Gastrocnemius medialis (tissue), 4 donors: ENCODE measurements around the gene RARA. TPM values are rescaled to one million over a fixed set of nuclear protein-coding genes. Genes with fewer than 3 reads are reported as not detected.

ENCODE experiments used
- ATAC-seq, 2 donors: fragments of 150-250 bp; one replicate each; pipeline ENCODE4 v1.9.1; 2016
- DNase-seq, 2 donors: peaks; one replicate each; pipeline ENCODE4 v3.0.0-alpha.2; 2019
- H3K27ac ChIP-seq, 4 donors: fragments of 200-600 bp; sonication (generic); 1 replicate in 1 of 4; 2 replicates in 3 of 4; pipeline ENCODE4 v1.5.1; 2016 to 2018; ENCODE audit warnings: mild to moderate bottlenecking in 2 of 4, moderate library complexity in 1 of 4
- H3K27me3 ChIP-seq, 3 donors: fragments of 200-600 bp; sonication (generic) in 2 of 3; 1 replicate in 1 of 3; 2 replicates in 2 of 3; pipeline versions ENCODE4 v1.5.1 to v1.6.0; 2016 to 2019; ENCODE audit warnings: mild to moderate bottlenecking in 1 of 3, moderate library complexity in 1 of 3
- H3K36me3 ChIP-seq, 2 donors: fragments of 200-600 bp; sonication (generic) in 1 of 2; one replicate each; pipeline ENCODE4 v1.5.1; 2017 to 2018
- H3K4me1 ChIP-seq, 2 donors: fragments of 200-600 bp; sonication (generic) in 1 of 2; one replicate each; pipeline ENCODE4 v1.5.1; 2016 to 2017; ENCODE audit warnings: mild to moderate bottlenecking in 2 of 2
- H3K4me3 ChIP-seq, 4 donors: fragments of 200-600 bp; sonication (generic) in 3 of 4; 1 replicate in 1 of 4; 2 replicates in 3 of 4; pipeline ENCODE4 v1.5.1; 2016 to 2019; ENCODE audit warnings: mild to moderate bottlenecking in 2 of 4
- H3K9me3 ChIP-seq, 3 donors: fragments of 200-600 bp; sonication (generic) in 2 of 3; 1 replicate in 1 of 3; 2 replicates in 2 of 3; pipeline ENCODE4 v1.5.1; 2016 to 2019
- POLR2A ChIP-seq, 2 donors: fragments of 450-650 bp; IDR thresholded peaks; one replicate each; pipeline ENCODE4 v1.6.1; 2017; ENCODE audit warnings: antibody characterized with exemption in 2 of 2, mild to moderate bottlenecking in 2 of 2, moderate library complexity in 2 of 2
- in situ Hi-C, 4 donors: fragments of 200-750 bp; cut with MboI; loops; one replicate each; pipeline versions ENCODE4 v1.15.0 to v1.8.0; 2017; ENCODE audit warnings: low sequenced_read_pairs in 4 of 4
- intact Hi-C: fragments of 100-400 bp; cut with DNase I; formaldehyde crosslinking; loops from one replicate; pipeline ENCODE4 v1.15.1; 2023; ENCODE audit warnings: low total_unique reads
- total RNA-seq, 4 donors: library from RNA; depleted of rRNA; stranded (reverse); fragments of >200 nt; gene quantifications; one replicate each; pipeline versions ENCODE4 v1.1.0 to v1.2.3, GENCODE V29; 2016
- TF ChIP-seq, protein P1 (sequence below), 5 experiments: fragments of 450-650 bp in 3 of 5; fragments of 200-600 bp in 2 of 5; sonication (generic) in 2 of 5; IDR thresholded peaks in 4 of 5; conservative IDR thresholded peaks in 1 of 5; 1 replicate in 4 of 5; 2 replicates in 1 of 5; pipeline ENCODE4 v1.5.1; 2016 to 2019; ENCODE audit warnings: antibody characterized with exemption in 5 of 5, mild to moderate bottlenecking in 3 of 5, moderate library complexity in 3 of 5

RARA gene
- total RNA-seq, 4 donors from 2014 or later: 20.3 to 67.0 (median 48.4) TPM

GRCh38 chr17:40313668-40314583 lies 4.9 kb downstream of the RARA start:
- Histone ChIP-seq H3K36me3 (no peaks in the 10 kb centered on the region), H3K27ac (peak overlapping the region; percentile 95 to 100 (median 98)), H3K27me3 (no peaks in the 10 kb centered on the region), H3K4me3 (no peak overlapping the region), H3K4me1 (peaks cover 85 to 89% of the 10 kb centered on the region in 2 donors), H3K9me3 (no peaks in the 10 kb centered on the region)
- ATAC-seq (no peak), DNase-seq (peak in 1 of 2 donors; percentile 68)
- intact Hi-C loops: loop anchor here (10.0 kb wide), 1 partner anchor 299 kb away; the partner anchor contains the start of gene CSF3
- in situ Hi-C loops: no loop called here
- TF ChIP-seq, protein P1, sequence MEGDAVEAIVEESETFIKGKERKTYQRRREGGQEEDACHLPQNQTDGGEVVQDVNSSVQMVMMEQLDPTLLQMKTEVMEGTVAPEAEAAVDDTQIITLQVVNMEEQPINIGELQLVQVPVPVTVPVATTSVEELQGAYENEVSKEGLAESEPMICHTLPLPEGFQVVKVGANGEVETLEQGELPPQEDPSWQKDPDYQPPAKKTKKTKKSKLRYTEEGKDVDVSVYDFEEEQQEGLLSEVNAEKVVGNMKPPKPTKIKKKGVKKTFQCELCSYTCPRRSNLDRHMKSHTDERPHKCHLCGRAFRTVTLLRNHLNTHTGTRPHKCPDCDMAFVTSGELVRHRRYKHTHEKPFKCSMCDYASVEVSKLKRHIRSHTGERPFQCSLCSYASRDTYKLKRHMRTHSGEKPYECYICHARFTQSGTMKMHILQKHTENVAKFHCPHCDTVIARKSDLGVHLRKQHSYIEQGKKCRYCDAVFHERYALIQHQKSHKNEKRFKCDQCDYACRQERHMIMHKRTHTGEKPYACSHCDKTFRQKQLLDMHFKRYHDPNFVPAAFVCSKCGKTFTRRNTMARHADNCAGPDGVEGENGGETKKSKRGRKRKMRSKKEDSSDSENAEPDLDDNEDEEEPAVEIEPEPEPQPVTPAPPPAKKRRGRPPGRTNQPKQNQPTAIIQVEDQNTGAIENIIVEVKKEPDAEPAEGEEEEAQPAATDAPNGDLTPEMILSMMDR (IDR thresholded peaks at IDR 0.05 in 4 of 5, conservative IDR thresholded peaks at IDR 0.05 in 1 of 5): no peak
- no peak for TF ChIP-seq POLR2A (IDR thresholded peaks at IDR 0.05)

GRCh38 chr17:40314584-40314956 lies 5.6 kb downstream of the RARA start:
- intact Hi-C loops (loop anchor here (10.0 kb wide), 1 partner anchor 300 kb away; the partner anchor contains the start of gene CSF3), in situ Hi-C loops (no loop called here)
- Histone ChIP-seq H3K4me3 (no peak overlapping the region), H3K36me3 (no peaks in the 10 kb centered on the region), H3K27ac (peak overlapping the region; percentile 95 to 100 (median 98)), H3K4me1 (peaks cover 80 to 89% of the 10 kb centered on the region in 2 donors), H3K9me3 (no peaks in the 10 kb centered on the region), H3K27me3 (no peaks in the 10 kb centered on the region)
- peak; percentile 95 to 99 for DNase-seq
- peak; percentile 40 to 46 for ATAC-seq
- TF ChIP-seq, protein P1 (IDR thresholded peaks at IDR 0.05 in 4 of 5, conservative IDR thresholded peaks at IDR 0.05 in 1 of 5): peak in 2 of 5 experiments; percentile 26 to 33
- peak; percentile 44 to 52 for TF ChIP-seq POLR2A (IDR thresholded peaks at IDR 0.05)

DNA sequence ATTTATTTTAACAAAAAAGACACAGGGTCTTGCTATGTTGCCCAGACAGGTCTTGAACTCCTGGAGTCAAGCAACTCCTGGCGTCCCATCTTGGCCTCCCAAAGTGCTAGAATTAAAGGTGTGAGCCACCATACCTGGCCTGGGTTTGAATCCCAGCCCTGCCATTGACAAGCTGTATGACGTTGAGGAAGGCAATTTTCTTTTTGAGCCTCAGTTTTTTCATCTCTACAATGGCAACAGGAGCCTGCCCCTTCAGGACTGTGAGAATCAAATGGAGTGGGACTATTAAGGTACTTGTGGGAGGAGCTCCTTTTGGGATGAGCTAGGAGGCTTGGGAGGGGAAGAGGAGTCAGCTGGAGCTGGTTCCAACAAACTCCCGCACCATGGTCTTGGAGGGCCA lies 6.2 kb downstream of the RARA start:
- Histone ChIP-seq H3K27ac (peak overlapping the region; percentile 95 to 100 (median 98)), H3K36me3 (no peaks in the 10 kb centered on the region), H3K9me3 (no peaks in the 10 kb centered on the region), H3K4me3 (no peak overlapping the region), H3K4me1 (peaks cover 80 to 89% of the 10 kb centered on the region in 2 donors), H3K27me3 (no peaks in the 10 kb centered on the region)
- ATAC-seq (no peak), DNase-seq (no peak)
- in situ Hi-C loops: no loop called here
- TF ChIP-seq, protein P1 (IDR thresholded peaks at IDR 0.05 in 4 of 5, conservative IDR thresholded peaks at IDR 0.05 in 1 of 5): no peak
- TF ChIP-seq POLR2A (IDR thresholded peaks at IDR 0.05): no peak
- intact Hi-C loops: loop anchor here (5.0 to 10.0 kb wide), 2 partner anchors 203 to 300 kb away; partner anchors contain the start of gene CSF3

GRCh38 chr17:40315678-40316570 lies 6.9 kb downstream of the RARA start:
- DNase-seq (peak in 1 of 2 donors; percentile 22), ATAC-seq (no peak)
- TF ChIP-seq, protein P1 (IDR thresholded peaks at IDR 0.05 in 4 of 5, conservative IDR thresholded peaks at IDR 0.05 in 1 of 5): no peak
- TF ChIP-seq POLR2A (IDR thresholded peaks at IDR 0.05): no peak
- Histone ChIP-seq H3K4me1 (peaks cover 78 to 89% of the 10 kb centered on the region in 2 donors), H3K36me3 (no peaks in the 10 kb centered on the region), H3K27ac (peak overlapping the region; percentile 95 to 100 (median 98)), H3K9me3 (no peaks in the 10 kb centered on the region), H3K27me3 (no peaks in the 10 kb centered on the region), H3K4me3 (peak overlapping the region in 1 of 4 donors; percentile 100)
- intact Hi-C loops (loop anchor here (5.0 to 10.0 kb wide), 2 partner anchors 204 to 301 kb away; partner anchors contain the start of gene CSF3), in situ Hi-C loops (no loop called here)
